K562 (cell line): ENCODE data around the gene TRIP12. TPM values are rescaled to one million over a fixed set of nuclear protein-coding genes. Genes with fewer than 3 reads are reported as not detected.

Experiments used
- ATAC-seq: fragments of 200-7000 bp; cut with Tn5 transposase; 3 replicates; pipeline ENCODE4 v1.9.1; 2020; ENCODE audit warnings: moderate library complexity
- BruUV-seq: library from RNA; stranded (reverse); fragments of 400-500 nt; replicated peaks from 2 replicates; lab custom pipeline; 2021; lab: Mats Ljungman, UMichigan
- CTCF ChIA-PET: fragments of 300-600 bp; formaldehyde crosslinking; extraction: SDS; loops from one replicate; lab custom pipeline; 2021; ENCODE audit warnings: low intra/inter-chr PET ratio; lab: Yijun Ruan, JAX
- POLR2A ChIA-PET: fragments of 300-600, 350-650 bp; sonication (Branson Sonifier 250); formaldehyde crosslinking; extraction: SDS; loops from one replicate; lab custom pipeline; 2021; ENCODE audit warnings: antibody characterized with exemption, inconsistent platforms; lab: Yijun Ruan, JAX
- DNase-seq, 4 experiments: peaks; one replicate each; pipeline versions ENCODE4 v3.0.0 to v3.0.0-alpha.2; 2011 to 2018; ENCODE audit warnings: low spot score in 3 of 4, mixed read lengths in 3 of 4; ENCODE audit errors: extremely low read depth in 1 of 4
- FAIRE-seq: peaks from 2 replicates; lab custom pipeline; 2011; peaks lifted over from hg19 to GRCh38; lab: Jason Lieb, UNC
- H2AFZ ChIP-seq: 2 replicates; pipeline ENCODE4 v1.6.0; 2011; ENCODE audit warnings: low read depth, low read length, control low read depth, inconsistent platforms
- H3K27ac ChIP-seq: fragments of 200-600 bp; 3 replicates; pipeline ENCODE4 v1.8.0; 2011; ENCODE audit warnings: low read depth, mild to moderate bottlenecking, control low read depth, inconsistent platforms, low read length, moderate library complexity, mixed read lengths; ENCODE audit errors: extremely low read depth
- H3K27me3 ChIP-seq, 2 experiments: fragments of 300-600 bp in 1 of 2; 2 replicates in 1 of 2; 3 replicates in 1 of 2; pipeline versions ENCODE4 v1.6.0 to v1.8.0; 2011; ENCODE audit warnings: inconsistent platforms in 2 of 2, low read length in 2 of 2, mild to moderate bottlenecking in 1 of 2, mixed read lengths in 1 of 2, moderate library complexity in 1 of 2; ENCODE audit not compliant: control insufficient read depth in 2 of 2, insufficient read depth in 2 of 2
- H3K36me3 ChIP-seq: fragments of 300-600 bp; 3 replicates; pipeline ENCODE4 v1.8.0; 2011; ENCODE audit warnings: mild to moderate bottlenecking, low read length, inconsistent platforms; ENCODE audit not compliant: control insufficient read depth, insufficient read depth
- H3K4me1 ChIP-seq, 2 experiments: fragments of 200-600 bp in 1 of 2; replicated peaks in 1 of 2; 2 replicates in 1 of 2; 3 replicates in 1 of 2; pipeline versions ENCODE4 v1.5.1 to v1.8.0; 2011; ENCODE audit warnings: inconsistent platforms in 2 of 2, low read length in 2 of 2, mild to moderate bottlenecking in 1 of 2, mixed read lengths in 1 of 2, moderate library complexity in 1 of 2; ENCODE audit not compliant: control insufficient read depth in 2 of 2, insufficient read depth in 2 of 2
- H3K4me2 ChIP-seq: 2 replicates; pipeline ENCODE4 v1.6.1; 2011; ENCODE audit warnings: low read length, control low read depth, inconsistent platforms, mixed read lengths; ENCODE audit not compliant: insufficient read depth
- H3K4me3 ChIP-seq: fragments of 200-600 bp; sonication (generic), shearing (Covaris generic); 2 replicates; pipeline ENCODE4 v1.5.1; 2016; ENCODE audit warnings: control low read depth, inconsistent platforms
- H3K79me2 ChIP-seq: fragments of 200-600 bp; 3 replicates; pipeline ENCODE4 v1.8.0; 2011; ENCODE audit warnings: low read length, inconsistent platforms; ENCODE audit not compliant: control insufficient read depth, insufficient read depth
- H3K9ac ChIP-seq, 2 experiments: 2 replicates each; pipeline versions ENCODE4 v1.6.0 to v1.6.1; 2011; ENCODE audit warnings: low read depth in 2 of 2, low read length in 2 of 2, control low read depth in 1 of 2, inconsistent platforms in 1 of 2, mild to moderate bottlenecking in 1 of 2, mixed read lengths in 1 of 2; ENCODE audit not compliant: insufficient read depth in 1 of 2
- H3K9me1 ChIP-seq: one replicate; pipeline ENCODE4 v1.6.0; 2011; ENCODE audit warnings: inconsistent platforms, mild to moderate bottlenecking, low read length, moderate library complexity; ENCODE audit not compliant: control insufficient read depth, insufficient read depth
- H3K9me3 ChIP-seq: replicated peaks from 2 replicates; pipeline ENCODE4 v1.5.1; 2011; ENCODE audit warnings: low read depth, low read length, inconsistent platforms; ENCODE audit not compliant: control insufficient read depth, insufficient read depth
- H4K20me1 ChIP-seq: replicated peaks from 2 replicates; pipeline ENCODE4 v1.6.1; 2011; ENCODE audit warnings: low read length, inconsistent platforms, mixed read lengths; ENCODE audit not compliant: control insufficient read depth, insufficient read depth
- BDP1 ChIP-seq: IDR thresholded peaks from 3 replicates; pipeline ENCODE4 v1.6.1; 2011; ENCODE audit not compliant: insufficient read length, insufficient read depth
- CBFA2T2 ChIP-seq: fragments of 450-650 bp; conservative IDR thresholded peaks from 2 replicates; pipeline ENCODE4 v1.6.1; 2017; ENCODE audit warnings: mild to moderate bottlenecking
- CBX3 ChIP-seq, 2 experiments: IDR thresholded peaks; 1 replicate in 1 of 2; 2 replicates in 1 of 2; pipeline ENCODE4 v1.6.1; 2012; ENCODE audit warnings: inconsistent platforms in 2 of 2, low read length in 2 of 2, borderline replicate concordance in 1 of 2, control low read depth in 1 of 2
- CEBPZ ChIP-seq: fragments of 150-350 bp; IDR thresholded peaks from 2 replicates; pipeline ENCODE4 v1.6.1; 2014; ENCODE audit warnings: low read depth, mild to moderate bottlenecking, low read length, borderline replicate concordance
- CREM ChIP-seq: IDR thresholded peaks from 2 replicates; pipeline ENCODE4 v1.6.1; 2014; ENCODE audit warnings: antibody characterized with exemption, low read depth
- DACH1 ChIP-seq: fragments of 450-650 bp; IDR thresholded peaks from 2 replicates; pipeline ENCODE4 v1.6.1; 2018; ENCODE audit not compliant: partially characterized antibody
- ELK3 ChIP-seq: fragments of 450-650 bp; formaldehyde crosslinking; IDR thresholded peaks from 2 replicates; pipeline ENCODE4 v1.4.0; 2020; ENCODE audit warnings: mild to moderate bottlenecking
- FUS ChIP-seq: fragments of 200-400 bp; formaldehyde crosslinking; optimal IDR thresholded peaks from 2 replicates; pipeline ENCODE3; 2017; ENCODE audit warnings: low read depth, low read length
- IRF2 ChIP-seq: sonication (generic); formaldehyde crosslinking; IDR thresholded peaks from 2 replicates; pipeline ENCODE4 v1.8.1; 2022; ENCODE audit warnings: mild to moderate bottlenecking, missing genetic modification reagents
- KLF1 ChIP-seq: fragments of 450-650 bp; IDR thresholded peaks from 2 replicates; pipeline ENCODE4 v1.6.1; 2016; ENCODE audit warnings: missing genetic modification characterization, missing compliant biosample characterization
- MEIS2 ChIP-seq: fragments of 450-650 bp; IDR thresholded peaks from 2 replicates; pipeline ENCODE4 v1.6.1; 2014; ENCODE audit warnings: mild to moderate bottlenecking; ENCODE audit not compliant: partially characterized antibody
- NFE2L1 ChIP-seq: fragments of 450-650 bp; IDR thresholded peaks from 2 replicates; pipeline ENCODE4 v1.6.1; 2016; ENCODE audit warnings: missing genetic modification characterization, low read depth, mild to moderate bottlenecking, missing compliant biosample characterization, moderate library complexity, borderline replicate concordance
- RBFOX2 ChIP-seq: fragments of 200-400 bp; formaldehyde crosslinking; IDR thresholded peaks from 2 replicates; pipeline ENCODE4 v1.6.1; 2017; ENCODE audit warnings: low read depth, mild to moderate bottlenecking, low read length, moderate library complexity
- SNAPC5 ChIP-seq: fragments of 250-450 bp; sonication (Bioruptor Pico); IDR thresholded peaks from 2 replicates; pipeline ENCODE4 v1.8.0; 2021; ENCODE audit warnings: moderate library complexity, mild to moderate bottlenecking, inconsistent platforms
- TAF15 ChIP-seq: fragments of 200-400 bp; formaldehyde crosslinking; IDR thresholded peaks from 2 replicates; pipeline ENCODE4 v1.6.1; 2017; ENCODE audit warnings: mild to moderate bottlenecking, low read depth, low read length, moderate library complexity
- USF2 ChIP-seq: sonication (generic); formaldehyde crosslinking; IDR thresholded peaks from 2 replicates; pipeline ENCODE4 v1.5.0; 2020; ENCODE audit warnings: missing genetic modification reagents
- ZBTB17 ChIP-seq: fragments of 450-650 bp; formaldehyde crosslinking; IDR thresholded peaks from 2 replicates; pipeline ENCODE4 v1.4.0; 2020; ENCODE audit warnings: mild to moderate bottlenecking
- ZNF12 ChIP-seq: sonication (generic); formaldehyde crosslinking; IDR thresholded peaks from 2 replicates; pipeline ENCODE4 v1.4.0; 2020; ENCODE audit warnings: mild to moderate bottlenecking, missing genetic modification reagents
- ZNF699 ChIP-seq: fragments of 250-450 bp; sonication (Bioruptor Pico); IDR thresholded peaks from 2 replicates; pipeline ENCODE4 v1.8.0; 2021; ENCODE audit warnings: mild to moderate bottlenecking, moderate library complexity; ENCODE audit not compliant: insufficient replicate concordance
- ZNF778 ChIP-seq: fragments of 450-650 bp; formaldehyde crosslinking; IDR thresholded peaks from 2 replicates; pipeline ENCODE4 v1.4.0; 2020; ENCODE audit warnings: mild to moderate bottlenecking, moderate library complexity
- WGBS: fragments of 100-300 bp; shearing (Covaris generic); methylation state at CpG from one replicate; pipeline ENCODE4 v1.1.6; 2016; ENCODE audit warnings: low coverage, mixed read lengths; ENCODE audit not compliant: insufficient coverage; ENCODE audit errors: missing lambda C conversion rate; 5-methylcytosine and 5-hydroxymethylcytosine counted together
- in situ Hi-C: fragments of 300-500 bp; cut with MboI; formaldehyde crosslinking; loops from 4 replicates; pipeline ENCODE4 v1.15.0; 2018; ENCODE audit warnings: inconsistent platforms, mixed read lengths
- intact Hi-C: fragments of 100-400 bp; cut with micrococcal nuclease; formaldehyde crosslinking; loops from 2 replicates; pipeline ENCODE4 v1.14.2; 2022
- polyA plus RNA-seq, 8 experiments: library from polyadenylated mRNA; depleted of rRNA in 4 of 8; stranded (reverse) in 5 of 8; unstranded in 3 of 8; fragments of >200 nt; fragmentation: Nextera tagmentation in 2 of 8; fragmentation: Illumina TruSeq in 1 of 8; extraction: Ambion mirVana in 2 of 8; extraction: Trizol in 1 of 8; gene quantifications; 2 replicates each; pipeline versions ENCODE4 v1.2.1 to v1.2.3, GENCODE V29; 2011 to 2014; ENCODE audit warnings: inconsistent platforms in 1 of 8, missing spikeins in 1 of 8
- total RNA-seq, 7 experiments: library from RNA; depleted of rRNA in 6 of 7; stranded (reverse); fragments of >200 nt in 6 of 7; fragmentation: Illumina TruSeq in 2 of 7; extraction: Trizol in 2 of 7; gene quantifications; 2 replicates each; pipeline versions ENCODE4 v1.2.1 to v1.2.3, GENCODE V29; 2011 to 2021; ENCODE audit warnings: low replicate concordance in 1 of 7

Gene TRIP12
- total and polyA plus RNA-seq, 9 of the 15 experiments (the other 6 are each of a cell fraction or from before 2014, with no cell fraction given) = 15.2 to 131 (median 80.1) TPM

GRCh38 chr2:229843613-229844012 is 78.2 kb downstream of the TRIP12 start:
- Histone ChIP-seq H3K4me3 (no peak overlapping the region), H4K20me1 (no peaks in the 10 kb centered on the region), H3K27me3 (no peaks in the 10 kb centered on the region), H3K9me1 (peaks cover 2% of the 10 kb centered on the region), H3K27ac (no peak overlapping the region), H3K36me3 (peaks cover 38% of the 10 kb centered on the region; the same call in 2 of the 3 replicates), H3K79me2 (peaks cover 29% of the 10 kb centered on the region), H3K4me2 (no peak overlapping the region)
- BruUV-seq = no TSS peak
- in situ Hi-C loops (no loop called here), intact Hi-C loops (no loop called here)
- POLR2A ChIA-PET = no interaction called here
- no peak for TF ChIP-seq NFE2L1 (tag)
- TF ChIP-seq ZBTB17 (CRISPR knock-in tag) = no peak
- TF ChIP-seq CBX3 (IDR thresholded peaks at IDR 0.05; ENCODE audit: borderline replicate concordance in 1 of 2, low read length in 2 of 2) = no peak
- no peak for TF ChIP-seq ZNF699 (CRISPR knock-in tag)
- no peak for TF ChIP-seq MEIS2
- no peak for TF ChIP-seq USF2 (CRISPR knock-in tag)
- TF ChIP-seq CBFA2T2 = no peak
- no peak for TF ChIP-seq ZNF778 (CRISPR knock-in tag)
- TF ChIP-seq SNAPC5 (CRISPR knock-in tag) = no peak
- TF ChIP-seq ZNF12 = no peak
- no peak for TF ChIP-seq KLF1
- TF ChIP-seq IRF2 (CRISPR knock-in tag) = no peak
- TF ChIP-seq ELK3 = no peak
- TF ChIP-seq CEBPZ = no peak
- no peak for TF ChIP-seq FUS
- no peak for TF ChIP-seq BDP1
- no peak for TF ChIP-seq CREM
- no peak for TF ChIP-seq DACH1
- TF ChIP-seq RBFOX2 = no peak
- no peak for TF ChIP-seq TAF15
- TF ChIP-seq, all 486 proteins: peak for 0
- Histone ChIP-seq H3K9ac (no peak overlapping the region), H2AFZ (no peak overlapping the region), H3K4me1 (no peaks in the 10 kb centered on the region; a peak in 1 of 5 replicates), H3K9me3 (no peaks in the 10 kb centered on the region)
- 97% methylated on average over 2 of the region's 4 CpGs for WGBS
- CTCF ChIA-PET = no interaction called here
- DNase-seq (no peak), FAIRE-seq (no peak), ATAC-seq (no peak)
